Activated naive CD4-positive, alpha-beta T cell treated with anti-CD3 and anti-CD28 coated beads, Interleukin-2, amount 50 U/mL, for 16 hours (primary cell): ENCODE measurements around the gene ACBD4.

Experiments
- DNase-seq: peaks from one replicate; pipeline ENCODE4 v3.0.0-alpha.2; 2020

Gene ACBD4

GRCh38 chr17:45138911-45139532 is 3.5 kb downstream of the ACBD4 start:
- DNase-seq = no peak

GRCh38 chr17:45139533-45139920 is 4.0 kb downstream of the ACBD4 start:
- no peak for DNase-seq

GRCh38 chr17:45143094-45143670 is 7.7 kb downstream of the ACBD4 start:
- DNase-seq = no peak

- DNase-seq = peak; percentile 44
Observed at GRCh38 chr17:45143767-45144198, 8.3 kb downstream of the ACBD4 start.

GRCh38 chr17:45144199-45145034 is 8.9 kb downstream of the ACBD4 start:
- DNase-seq = peak; percentile 31

GRCh38 chr17:45145035-45145389 is 9.5 kb downstream of the ACBD4 start:
- no peak for DNase-seq

- no peak for DNase-seq
Observed at GRCh38 chr17:45146166-45146565, 10.7 kb downstream of the ACBD4 start.

- no peak for DNase-seq
Observed at GRCh38 chr17:45146592-45146889, 11.1 kb downstream of the ACBD4 start.

GRCh38 chr17:45146890-45147580 is 11.5 kb downstream of the ACBD4 start:
- DNase-seq = no peak

GRCh38 chr17:45147581-45148182 is 12.2 kb downstream of the ACBD4 start:
- DNase-seq = peak; percentile 83

- peak; percentile 98 for DNase-seq
Observed at GRCh38 chr17:45148183-45149036, 12.9 kb downstream of the ACBD4 start, which contains the start of gene HEXIM1. Gene HEXIM1 (plus strand): TSS chr17:45148475. CDS start chr17:45149191, 716 bp downstream.

GRCh38 chr17:45149037-45149668 is 13.7 kb downstream of the ACBD4 start:
- peak; percentile 76 for DNase-seq

- DNase-seq = peak; percentile 57
Observed at GRCh38 chr17:45149669-45150664, 14.5 kb downstream of the ACBD4 start.

GRCh38 chr17:45150911-45151809 is 15.7 kb downstream of the ACBD4 start:
- DNase-seq = no peak

- no peak for DNase-seq
Observed at GRCh38 chr17:45155029-45155428, 19.5 kb downstream of the ACBD4 start.

GRCh38 chr17:45155483-45155882 is 20.0 kb downstream of the ACBD4 start:
- DNase-seq = no peak

- no peak for DNase-seq
Observed at GRCh38 chr17:45156242-45156641, 20.8 kb downstream of the ACBD4 start.

- peak; percentile 67 for DNase-seq
Observed at GRCh38 chr17:45160447-45161287, 25.2 kb downstream of the ACBD4 start.
